ENCODE data around the gene TBX18. TPM values are rescaled to one million over a fixed set of nuclear protein-coding genes. Genes with fewer than 3 reads are reported as not detected.

Gene TBX18
- total RNA-seq, 1 experiment from 2014 or later: 14.4 TPM

GRCh38 chr6:84772428-84773132 lies 8.2 kb upstream of the TBX18 start:
- ChIA-PET RAD21 (ENCODE audit: low non-redundant PET in 1 of 2, low total read pairs in 2 of 2, uncharacterized antibody in 2 of 2, unreplicated experiment in 2 of 2) (no interaction called here), POLR2A (interaction anchor here (2.4 kb wide), 1 partner anchor 10 kb away, joined by 6 read pairs; no protein-coding TSS in a partner anchor), CTCF (interaction anchor here (1.2 to 2.4 kb wide), 2 partner anchors 8 to 350 kb away, joined by 3 to 13 read pairs; partner anchors contain the start of gene TBX18)
- no peaks in the 10 kb centered on the region for H3K9me3 ChIP-seq (ENCODE audit: control insufficient read depth in 1 of 2, insufficient read depth in 1 of 2, low read depth in 1 of 2, low read length in 2 of 2)
- TF ChIP-seq EZH2phosphoT487 (IDR thresholded peaks at IDR 0.05; ENCODE audit: borderline replicate concordance) (no peak), POLR2AphosphoS5 (IDR thresholded peaks at IDR 0.05; ENCODE audit: low read depth, low read length) (no peak), SIN3A (IDR thresholded peaks at IDR 0.05; ENCODE audit: low read depth) (no peak)
- TF ChIP-seq, protein P1, sequence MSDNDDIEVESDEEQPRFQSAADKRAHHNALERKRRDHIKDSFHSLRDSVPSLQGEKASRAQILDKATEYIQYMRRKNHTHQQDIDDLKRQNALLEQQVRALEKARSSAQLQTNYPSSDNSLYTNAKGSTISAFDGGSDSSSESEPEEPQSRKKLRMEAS (IDR thresholded peaks at IDR 0.05): no peak
- H4K20me1 ChIP-seq (ENCODE audit: insufficient read depth): no peaks in the 10 kb centered on the region
- no peak overlapping the region for H3K27ac ChIP-seq (ENCODE audit: low read depth, low read length)
- H3K27me3 ChIP-seq (ENCODE audit: insufficient read depth, low read length): peaks cover 5% of the 10 kb centered on the region; the same call in 1 of the 2 replicates
- no peaks in the 10 kb centered on the region for H3K36me3 ChIP-seq (ENCODE audit: control insufficient read depth in 1 of 2, insufficient read depth in 2 of 2, low read length in 2 of 2)
- H3K4me3 ChIP-seq (replicated peaks in 1 of 2; ENCODE audit: low read depth in 1 of 2, low read length in 2 of 2): no peak overlapping the region
- no TSS peak for BruUV-seq (replicated peaks)
- intact Hi-C loops (cut with micrococcal nuclease): loop anchor here (10.0 kb wide), 1 partner anchor 348 kb away; no protein-coding TSS in a partner anchor
- no peak overlapping the region for H3K9ac ChIP-seq (ENCODE audit: low read length)
- ATAC-seq (no peak), DNase-seq (ENCODE audit: low read depth, low spot score) (no peak)
- H3K4me2 ChIP-seq (ENCODE audit: low read length): no peak overlapping the region
- H3K9me2 ChIP-seq (ENCODE audit: insufficient read depth): no peaks in the 10 kb centered on the region
- no peak overlapping the region for H2AFZ ChIP-seq (ENCODE audit: low read depth, low read length, poor library complexity, severe bottlenecking)
- H3K79me2 ChIP-seq (ENCODE audit: insufficient read depth, low read length): no peaks in the 10 kb centered on the region
- H3K4me1 ChIP-seq (ENCODE audit: control insufficient read depth in 1 of 2, insufficient read depth in 2 of 2, low read length in 2 of 2): peaks cover 0 to 17% of the 10 kb centered on the region in 2 experiments; a peak in 2 of 4 replicates

- TF ChIP-seq ELF1 (IDR thresholded peaks at IDR 0.05; ENCODE audit: borderline replicate concordance, low read depth): no peak
- no peak for TF ChIP-seq CEBPB (IDR thresholded peaks at IDR 0.05; ENCODE audit: low read depth)
- TF ChIP-seq POLR2A (IDR thresholded peaks at IDR 0.05; ENCODE audit: borderline replicate concordance, extremely low read depth, insufficient read depth, insufficient read length): no peak
- TF ChIP-seq YY1 (IDR thresholded peaks at IDR 0.05; ENCODE audit: extremely low read depth, insufficient replicate concordance, low read depth, low read length): no peak
- no peak for TF ChIP-seq EGR1 (IDR thresholded peaks at IDR 0.05; ENCODE audit: low read depth)
- no peak for TF ChIP-seq SIN3A (IDR thresholded peaks at IDR 0.05; ENCODE audit: low read depth)
- TF ChIP-seq ZFX (IDR thresholded peaks at IDR 0.05): no peak
- TF ChIP-seq JUND (IDR thresholded peaks at IDR 0.05): no peak
- TF ChIP-seq SP1 (IDR thresholded peaks at IDR 0.05; ENCODE audit: low read depth): no peak
- no peak for TF ChIP-seq EZH2 (IDR thresholded peaks at IDR 0.05)
- TF ChIP-seq CBX3 (IDR thresholded peaks at IDR 0.05; ENCODE audit: low read depth): no peak
- ChIA-PET POLR2A (interaction anchor here (2.4 kb wide), 1 partner anchor 9 kb away, joined by 6 read pairs; no protein-coding TSS in a partner anchor), CTCF (interaction anchor here (1.2 kb wide), 1 partner anchor 349 kb away, joined by 3 read pairs; no protein-coding TSS in a partner anchor), RAD21 (ENCODE audit: low non-redundant PET in 1 of 2, low total read pairs in 2 of 2, uncharacterized antibody in 2 of 2, unreplicated experiment in 2 of 2) (no interaction called here)
- no peak for DNase-seq (ENCODE audit: low read depth, low spot score)
- BruUV-seq (replicated peaks): no TSS peak
- intact Hi-C loops (cut with micrococcal nuclease): loop anchor here (10.0 kb wide), 1 partner anchor 347 kb away; no protein-coding TSS in a partner anchor
- peaks cover 0 to 17% of the 10 kb centered on the region in 2 experiments; a peak in 2 of 4 replicates for H3K4me1 ChIP-seq (ENCODE audit: control insufficient read depth in 1 of 2, insufficient read depth in 2 of 2, low read length in 2 of 2)
- no peak for ATAC-seq
- H3K9ac ChIP-seq (ENCODE audit: low read length): no peak overlapping the region
- H4K20me1 ChIP-seq (ENCODE audit: insufficient read depth): no peaks in the 10 kb centered on the region
- H3K36me3 ChIP-seq (ENCODE audit: control insufficient read depth in 1 of 2, insufficient read depth in 2 of 2, low read length in 2 of 2): no peaks in the 10 kb centered on the region
- H3K9me3 ChIP-seq (ENCODE audit: control insufficient read depth in 1 of 2, insufficient read depth in 1 of 2, low read depth in 1 of 2, low read length in 2 of 2): no peaks in the 10 kb centered on the region
- no peak overlapping the region for H3K27ac ChIP-seq (ENCODE audit: low read depth, low read length)
- peaks cover 3% of the 10 kb centered on the region; the same call in 1 of the 2 replicates for H3K27me3 ChIP-seq (ENCODE audit: insufficient read depth, low read length)
- H3K9me2 ChIP-seq (ENCODE audit: insufficient read depth): no peaks in the 10 kb centered on the region
- no peaks in the 10 kb centered on the region for H3K79me2 ChIP-seq (ENCODE audit: insufficient read depth, low read length)
- H3K4me2 ChIP-seq (ENCODE audit: low read length): no peak overlapping the region
- H3K4me3 ChIP-seq (replicated peaks in 1 of 2; ENCODE audit: low read depth in 1 of 2, low read length in 2 of 2): no peak overlapping the region
- no peak overlapping the region for H2AFZ ChIP-seq (ENCODE audit: low read depth, low read length, poor library complexity, severe bottlenecking)
Measured at GRCh38 chr6:84771756-84772356, 7.5 kb upstream of the TBX18 start.

Measured in HCT116 (cell line).